Measurements from ENCODE around the gene RBM20.
"Not testable (repeated sequence)": the region's sequence is repeated elsewhere in the genome, so short reads cannot be mapped to it uniquely, and the experiment has no call there.

DNA sequence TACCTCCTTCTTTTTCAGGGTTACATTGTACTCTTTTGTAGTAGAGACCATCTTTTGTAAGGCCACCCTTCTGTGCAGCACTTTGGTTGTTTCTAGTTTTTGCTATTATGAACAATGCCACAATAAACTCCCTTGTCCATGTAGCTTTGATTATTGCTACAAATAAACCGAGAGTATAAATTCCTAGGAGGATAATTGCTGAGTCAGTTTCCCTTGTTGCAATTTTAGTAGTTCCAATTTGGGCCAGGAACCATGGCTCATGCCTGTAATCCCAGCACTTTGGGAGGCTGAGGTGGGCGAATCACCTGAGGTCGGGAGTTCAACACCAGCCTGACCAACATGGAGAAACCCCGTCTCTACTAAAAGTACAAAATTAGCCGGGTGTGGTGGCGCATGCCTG lies 4.3 kb upstream of the RBM20 start:
- TF ChIP-seq POLR2A (IDR thresholded peaks at IDR 0.05): not testable (repeated sequence)
- TF ChIP-seq, protein P1, sequence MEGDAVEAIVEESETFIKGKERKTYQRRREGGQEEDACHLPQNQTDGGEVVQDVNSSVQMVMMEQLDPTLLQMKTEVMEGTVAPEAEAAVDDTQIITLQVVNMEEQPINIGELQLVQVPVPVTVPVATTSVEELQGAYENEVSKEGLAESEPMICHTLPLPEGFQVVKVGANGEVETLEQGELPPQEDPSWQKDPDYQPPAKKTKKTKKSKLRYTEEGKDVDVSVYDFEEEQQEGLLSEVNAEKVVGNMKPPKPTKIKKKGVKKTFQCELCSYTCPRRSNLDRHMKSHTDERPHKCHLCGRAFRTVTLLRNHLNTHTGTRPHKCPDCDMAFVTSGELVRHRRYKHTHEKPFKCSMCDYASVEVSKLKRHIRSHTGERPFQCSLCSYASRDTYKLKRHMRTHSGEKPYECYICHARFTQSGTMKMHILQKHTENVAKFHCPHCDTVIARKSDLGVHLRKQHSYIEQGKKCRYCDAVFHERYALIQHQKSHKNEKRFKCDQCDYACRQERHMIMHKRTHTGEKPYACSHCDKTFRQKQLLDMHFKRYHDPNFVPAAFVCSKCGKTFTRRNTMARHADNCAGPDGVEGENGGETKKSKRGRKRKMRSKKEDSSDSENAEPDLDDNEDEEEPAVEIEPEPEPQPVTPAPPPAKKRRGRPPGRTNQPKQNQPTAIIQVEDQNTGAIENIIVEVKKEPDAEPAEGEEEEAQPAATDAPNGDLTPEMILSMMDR (IDR thresholded peaks at IDR 0.05): not testable (repeated sequence)

Measured in adrenal gland (tissue), 5 donors.